ENCODE results near the gene WFDC10B.
"Not testable (repeated sequence)": the region's sequence is repeated elsewhere in the genome, so short reads cannot be mapped to it uniquely, and the experiment has no call there.

Gene WFDC10B

GRCh38 chr20:45646875-45647274 is 57.9 kb downstream of the WFDC10B start:
- DNase-seq, result no peak

- not testable (repeated sequence) for DNase-seq
Measured at GRCh38 chr20:45645869-45646268, 59.0 kb downstream of the WFDC10B start.

GRCh38 chr20:45641076-45641475 is 63.7 kb downstream of the WFDC10B start:
- DNase-seq, result not testable (repeated sequence)

- DNase-seq, result no peak
Measured at GRCh38 chr20:45639687-45640086, 65.1 kb downstream of the WFDC10B start.

- no peak for DNase-seq
Measured at GRCh38 chr20:45636513-45636912, 68.3 kb downstream of the WFDC10B start.
